DMS53 treated with DMSO at 0.1 percent for 48 hours (cell line): ENCODE data around the gene SNN.

Source experiments
- DNase-seq: peaks from one replicate; lab custom pipeline; 2025; ENCODE audit not compliant: unreplicated experiment; lab: John Stamatoyannopoulos, UW

The SNN gene

GRCh38 chr16:11666103-11667055 lies 1.9 kb upstream of the SNN start:
- DNase-seq: no peak

GRCh38 chr16:11667221-11667823 lies 933 bp upstream of the SNN start:
- DNase-seq: no peak

GRCh38 chr16:11668623-11669379 lies 546 bp downstream of the SNN start:
- no peak for DNase-seq

- DNase-seq: no peak
Observed at GRCh38 chr16:11669380-11670146, 1.3 kb downstream of the SNN start.

- no peak for DNase-seq
Observed at GRCh38 chr16:11670171-11671131, 2.2 kb downstream of the SNN start.

- no peak for DNase-seq
Observed at GRCh38 chr16:11671271-11671670, 3.0 kb downstream of the SNN start.

GRCh38 chr16:11671676-11672075 lies 3.4 kb downstream of the SNN start:
- no peak for DNase-seq

- DNase-seq: no peak
Observed at GRCh38 chr16:11672206-11673090, 4.2 kb downstream of the SNN start.

- DNase-seq: no peak
Observed at GRCh38 chr16:11673091-11674000, 5.1 kb downstream of the SNN start.

GRCh38 chr16:11674001-11674817 lies 6.0 kb downstream of the SNN start:
- DNase-seq: no peak

- peak; percentile 17 for DNase-seq
Observed at GRCh38 chr16:11674818-11675560, 6.7 kb downstream of the SNN start.

- DNase-seq: peak; percentile 96
Observed at GRCh38 chr16:11675561-11676511, 7.6 kb downstream of the SNN start.

GRCh38 chr16:11676799-11677198 lies 8.5 kb downstream of the SNN start:
- no peak for DNase-seq

- DNase-seq: no peak
Observed at GRCh38 chr16:11677451-11677951, 9.2 kb downstream of the SNN start.
